HEK293T (cell line): ENCODE measurements around the gene LSR.
A peak's percentile ranks its signal among the peaks of the same experiment; 100 is the strongest.

Source experiments
- CTCF ChIA-PET: fragments of 350-600 bp; formaldehyde crosslinking; extraction: SDS; loops from one replicate; lab custom pipeline; 2021; ENCODE audit warnings: antibody characterized with exemption, inconsistent platforms; lab: Yijun Ruan, JAX
- POLR2A ChIA-PET: fragments of 350-600 bp; formaldehyde crosslinking; extraction: SDS; loops from one replicate; lab custom pipeline; 2020; ENCODE audit warnings: antibody characterized with exemption, inconsistent platforms; lab: Yijun Ruan, JAX
- DNase-seq: peaks from one replicate; pipeline ENCODE4 v3.0.0; 2012; ENCODE audit warnings: mixed read lengths; ENCODE audit errors: extremely low spot score
- ARNT ChIP-seq: fragments of 450-650 bp; IDR thresholded peaks from 2 replicates; pipeline ENCODE4 v1.6.1; 2017; ENCODE audit warnings: mild to moderate bottlenecking
- BHLHE40 ChIP-seq: fragments of 450-650 bp; IDR thresholded peaks from 2 replicates; pipeline ENCODE4 v1.6.1; 2016; ENCODE audit warnings: mild to moderate bottlenecking, moderate library complexity, borderline replicate concordance
- CTBP1 ChIP-seq: fragments of 450-650 bp; IDR thresholded peaks from 2 replicates; pipeline ENCODE4 v1.6.1; 2016; ENCODE audit warnings: borderline replicate concordance
- ELF4 ChIP-seq: fragments of 450-650 bp; IDR thresholded peaks from 2 replicates; pipeline ENCODE4 v1.6.1; 2017; ENCODE audit warnings: antibody characterized with exemption
- FOXA1 ChIP-seq: fragments of 450-650 bp; IDR thresholded peaks from 2 replicates; pipeline ENCODE4 v1.6.1; 2016; ENCODE audit warnings: mild to moderate bottlenecking
- FOXK2 ChIP-seq: fragments of 450-650 bp; IDR thresholded peaks from 2 replicates; pipeline ENCODE4 v1.6.1; 2016; ENCODE audit warnings: mild to moderate bottlenecking
- FOXM1 ChIP-seq: fragments of 450-650 bp; IDR thresholded peaks from 2 replicates; pipeline ENCODE4 v1.6.1; 2017; ENCODE audit warnings: mild to moderate bottlenecking, borderline replicate concordance
- HDGF ChIP-seq: fragments of 450-650 bp; IDR thresholded peaks from 2 replicates; pipeline ENCODE4 v1.6.1; 2017; ENCODE audit warnings: antibody characterized with exemption, borderline replicate concordance
- L3MBTL2 ChIP-seq: fragments of 450-650 bp; conservative IDR thresholded peaks from 2 replicates; pipeline ENCODE4 v1.6.1; 2016; ENCODE audit warnings: mild to moderate bottlenecking
- LEF1 ChIP-seq: fragments of 450-650 bp; IDR thresholded peaks from 2 replicates; pipeline ENCODE4 v1.6.1; 2017; ENCODE audit warnings: mild to moderate bottlenecking, borderline replicate concordance
- NFRKB ChIP-seq: fragments of 450-650 bp; IDR thresholded peaks from 2 replicates; pipeline ENCODE4 v1.6.1; 2016; ENCODE audit warnings: mild to moderate bottlenecking, moderate library complexity
- PKNOX1 ChIP-seq: fragments of 450-650 bp; IDR thresholded peaks from 2 replicates; pipeline ENCODE4 v1.6.1; 2016
- SP1 ChIP-seq: fragments of 450-650 bp; IDR thresholded peaks from 2 replicates; pipeline ENCODE4 v1.6.1; 2017
- SUZ12 ChIP-seq: fragments of 450-650 bp; IDR thresholded peaks from 2 replicates; pipeline ENCODE4 v1.6.1; 2016; ENCODE audit warnings: mild to moderate bottlenecking
- TARDBP ChIP-seq: fragments of 450-650 bp; IDR thresholded peaks from 2 replicates; pipeline ENCODE4 v1.6.1; 2016
- ZNF384 ChIP-seq: fragments of 450-650 bp; IDR thresholded peaks from 2 replicates; pipeline ENCODE4 v1.6.1; 2016

LSR gene

GRCh38 chr19:35303357-35303915 is 54.6 kb downstream of the LSR start:
- ChIA-PET POLR2A (no interaction called here), CTCF (no interaction called here)
- no peak for TF ChIP-seq SP1
- no peak for TF ChIP-seq LEF1
- no peak for TF ChIP-seq HDGF
- no peak for TF ChIP-seq FOXM1
- TF ChIP-seq ARNT = no peak
- no peak for TF ChIP-seq L3MBTL2
- no peak for TF ChIP-seq ELF4
- no peak for TF ChIP-seq FOXA1
- no peak for TF ChIP-seq NFRKB
- TF ChIP-seq FOXK2 = no peak
- no peak for TF ChIP-seq CTBP1
- no peak for TF ChIP-seq ZNF384
- TF ChIP-seq BHLHE40 = no peak
- TF ChIP-seq TARDBP = no peak
- TF ChIP-seq SUZ12 = no peak
- no peak for TF ChIP-seq PKNOX1
- no peak for DNase-seq

DNA sequence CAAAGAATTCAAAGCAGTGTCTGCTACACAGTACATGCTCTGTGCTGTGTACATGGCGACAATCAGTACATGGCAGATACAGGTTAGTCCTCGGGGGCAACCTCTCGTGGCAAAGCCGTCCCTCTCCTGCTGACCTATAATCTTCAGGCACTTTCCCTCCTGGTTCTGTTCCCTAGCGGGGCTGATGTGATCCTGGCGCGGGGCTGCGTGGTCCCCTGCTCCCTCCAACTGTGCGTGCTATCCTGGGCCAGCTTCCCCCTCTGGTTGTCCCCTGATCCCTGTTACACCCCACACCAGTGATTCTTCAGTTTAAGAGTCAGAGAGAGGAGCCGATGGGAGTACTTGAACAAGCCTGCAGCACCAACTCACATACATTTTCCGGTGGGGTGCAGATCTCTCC is 55.2 kb downstream of the LSR start:
- ChIA-PET CTCF (no interaction called here), POLR2A (no interaction called here)
- TF ChIP-seq L3MBTL2 (no peak), NFRKB (no peak), FOXA1 (no peak), TARDBP (no peak), FOXK2 (no peak), ELF4 (no peak), ARNT (no peak)
- no peak for DNase-seq

DNA sequence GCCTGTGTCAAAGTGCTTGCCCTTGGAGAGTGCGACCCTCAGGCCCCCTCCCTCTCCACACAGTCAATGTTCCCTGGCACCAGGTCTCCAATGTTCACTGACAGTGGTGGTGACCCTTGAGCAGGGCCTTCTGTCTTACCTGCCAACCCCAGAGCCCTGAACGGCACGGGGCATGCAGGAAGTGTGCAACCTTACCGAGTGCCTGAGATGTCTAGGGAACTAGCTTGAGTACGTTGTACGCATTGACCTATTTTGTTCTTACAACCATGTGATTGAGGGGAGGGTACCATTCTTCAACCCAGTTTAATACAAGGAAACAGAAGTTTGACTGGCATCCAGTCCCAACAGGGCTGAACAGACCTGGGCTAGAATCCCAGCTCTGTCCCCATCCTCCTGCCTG is 56.4 kb downstream of the LSR start:
- DNase-seq = no peak
- TF ChIP-seq PKNOX1 (no peak), TARDBP (no peak)
- ChIA-PET POLR2A (no interaction called here), CTCF (no interaction called here)

GRCh38 chr19:35306473-35307246 is 57.9 kb downstream of the LSR start:
- ChIA-PET POLR2A (no interaction called here), CTCF (no interaction called here)
- peak; percentile 48 for DNase-seq
- no peak for TF ChIP-seq FOXA1
- TF ChIP-seq BHLHE40 = no peak
- TF ChIP-seq ARNT = no peak
- no peak for TF ChIP-seq HDGF
- no peak for TF ChIP-seq FOXM1
- TF ChIP-seq LEF1 = no peak
- no peak for TF ChIP-seq ELF4

DNA sequence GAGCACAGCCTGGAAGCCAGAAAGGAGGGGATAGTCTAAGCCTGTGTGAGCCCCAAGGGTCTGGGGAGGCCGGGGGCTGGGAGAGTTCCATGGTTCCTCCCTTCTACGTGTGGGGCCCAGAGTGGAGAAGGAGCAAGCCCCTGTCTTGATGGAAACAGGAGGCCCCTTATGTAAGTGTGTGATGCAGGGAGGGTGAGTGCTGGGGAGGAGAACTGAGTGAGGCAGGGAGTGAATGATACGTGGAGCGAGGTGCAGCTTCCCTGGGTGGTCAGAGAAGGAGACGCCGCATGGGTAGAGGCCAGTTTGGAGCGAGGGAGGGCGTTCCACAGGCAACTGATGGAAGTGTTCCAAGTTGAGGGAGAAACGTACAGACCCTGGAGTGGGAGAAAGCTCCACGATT is 59.1 kb downstream of the LSR start:
- ChIA-PET POLR2A (no interaction called here), CTCF (interaction anchor here (0.6 kb wide), 1 partner anchor 110 kb away, joined by 3 read pairs; no protein-coding TSS in a partner anchor)
- DNase-seq = no peak
- TF ChIP-seq SP1 = no peak
- no peak for TF ChIP-seq TARDBP
- no peak for TF ChIP-seq ZNF384
- no peak for TF ChIP-seq BHLHE40
- no peak for TF ChIP-seq LEF1
- TF ChIP-seq NFRKB = no peak
- TF ChIP-seq PKNOX1 = no peak
- no peak for TF ChIP-seq L3MBTL2
- TF ChIP-seq FOXA1 = no peak
- TF ChIP-seq HDGF = no peak
- no peak for TF ChIP-seq FOXK2
- no peak for TF ChIP-seq ELF4
- no peak for TF ChIP-seq ARNT
- TF ChIP-seq FOXM1 = no peak

DNA sequence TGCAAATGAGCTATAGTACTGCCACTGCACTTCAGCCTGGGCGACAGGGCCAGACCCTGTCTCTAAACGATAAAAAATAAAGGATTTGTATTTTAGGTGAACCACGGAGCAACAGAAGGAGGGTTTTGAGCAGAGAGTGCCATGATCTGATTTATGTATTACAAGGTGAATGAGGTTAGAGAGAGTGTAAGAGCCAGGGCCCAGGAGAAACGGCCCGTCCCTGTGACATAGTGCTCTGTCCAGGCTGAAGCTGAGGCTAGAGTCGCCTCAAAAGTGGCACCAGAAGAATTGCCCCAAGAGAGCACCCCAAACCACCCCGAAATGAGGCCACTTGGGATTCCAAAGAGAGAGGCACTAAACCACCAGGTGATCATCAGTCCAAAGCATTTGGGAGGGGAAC is 60.1 kb downstream of the LSR start:
- TF ChIP-seq ZNF384 (no peak), NFRKB (no peak), L3MBTL2 (no peak), TARDBP (no peak), SUZ12 (no peak), FOXM1 (no peak), ARNT (no peak), BHLHE40 (no peak)
- DNase-seq = no peak
- ChIA-PET CTCF (no interaction called here), POLR2A (no interaction called here)
